Mesendoderm (in vitro differentiated cells): ENCODE results near the gene GNG11.

Experiments
- DNase-seq: peaks from one replicate; pipeline ENCODE4 v3.0.0; 2013
- H2AK5ac ChIP-seq: 2 replicates; pipeline ENCODE4 v1.6.1; 2013; ENCODE audit warnings: low read length, inconsistent platforms
- H2BK120ac ChIP-seq: 2 replicates; pipeline ENCODE4 v1.6.1; 2013; ENCODE audit warnings: low read depth, mild to moderate bottlenecking, low read length, moderate library complexity, mixed read lengths
- H2BK15ac ChIP-seq: replicated peaks from 2 replicates; pipeline ENCODE4 v1.6.1; 2013; ENCODE audit warnings: low read depth, mild to moderate bottlenecking, moderate library complexity
- H2BK5ac ChIP-seq: 2 replicates; pipeline ENCODE4 v1.6.1; 2013; ENCODE audit warnings: low read length, inconsistent platforms
- H3K18ac ChIP-seq: 2 replicates; pipeline ENCODE4 v1.6.1; 2013; ENCODE audit warnings: mild to moderate bottlenecking, low read length, mixed read lengths
- H3K23ac ChIP-seq: one replicate; pipeline ENCODE4 v1.6.1; 2013; ENCODE audit warnings: low read length
- H3K27ac ChIP-seq: 2 replicates; pipeline ENCODE4 v1.5.1; 2013; ENCODE audit warnings: low read depth, mild to moderate bottlenecking, inconsistent platforms, low read length, moderate library complexity
- H3K27me3 ChIP-seq: 2 replicates; pipeline ENCODE4 v1.6.1; 2013; ENCODE audit warnings: low read length, control low read depth, mild to moderate bottlenecking, inconsistent platforms; ENCODE audit not compliant: insufficient read depth, poor library complexity
- H3K36me3 ChIP-seq: 2 replicates; pipeline ENCODE4 v1.6.1; 2013; ENCODE audit warnings: low read length, inconsistent platforms; ENCODE audit not compliant: control insufficient read depth, insufficient read depth
- H3K4ac ChIP-seq: one replicate; pipeline ENCODE4 v1.6.1; 2013; ENCODE audit warnings: low read depth, mild to moderate bottlenecking, low read length, moderate library complexity
- H3K4me1 ChIP-seq: 2 replicates; pipeline ENCODE4 v1.6.1; 2013; ENCODE audit warnings: low read depth, low read length, inconsistent platforms; ENCODE audit not compliant: control insufficient read depth
- H3K4me2 ChIP-seq: 2 replicates; pipeline ENCODE4 v1.6.1; 2013; ENCODE audit warnings: low read length
- H3K4me3 ChIP-seq: 2 replicates; pipeline ENCODE4 v1.5.1; 2013; ENCODE audit warnings: mild to moderate bottlenecking, low read length
- H3K56ac ChIP-seq: one replicate; pipeline ENCODE4 v1.6.1; 2013; ENCODE audit warnings: low read length
- H3K79me1 ChIP-seq: 2 replicates; pipeline ENCODE4 v1.6.1; 2013; ENCODE audit warnings: low read length, inconsistent platforms
- H3K79me2 ChIP-seq: 2 replicates; pipeline ENCODE4 v1.6.1; 2013; ENCODE audit warnings: mild to moderate bottlenecking, low read length; ENCODE audit not compliant: control insufficient read depth, insufficient read depth
- H3K9ac ChIP-seq: 2 replicates; pipeline ENCODE4 v1.6.1; 2013; ENCODE audit warnings: low read length, inconsistent platforms
- H4K5ac ChIP-seq: one replicate; pipeline ENCODE4 v1.6.1; 2013; ENCODE audit warnings: low read length
- H4K8ac ChIP-seq: one replicate; pipeline ENCODE4 v1.6.1; 2013; ENCODE audit warnings: low read depth, mild to moderate bottlenecking, control low read depth, low read length, moderate library complexity
- WGBS: extraction: QIAGEN DNeasy Blood & Tissue Kit; methylation state at CpG from one replicate; pipeline ENCODE4 v1.1.7; 2013; ENCODE audit warnings: low lambda C conversion rate, missing lambda C conversion rate; ENCODE audit not compliant: insufficient coverage; ENCODE audit errors: extremely low coverage; 5-methylcytosine and 5-hydroxymethylcytosine counted together

The GNG11 gene

GRCh38 chr7:93921186-93921585 lies 349 bp upstream of the GNG11 start:
- Histone ChIP-seq H3K4me3 (no peak overlapping the region), H3K79me2 (no peaks in the 10 kb centered on the region), H2BK120ac (no peak overlapping the region), H2BK5ac (no peak overlapping the region), H3K79me1 (no peaks in the 10 kb centered on the region), H3K27ac (no peak overlapping the region), H2AK5ac (no peak overlapping the region), H2BK15ac (no peak overlapping the region), H3K36me3 (no peaks in the 10 kb centered on the region), H4K8ac (no peak overlapping the region), H3K27me3 (no peaks in the 10 kb centered on the region), H3K9ac (peak overlapping the region; percentile 11), H3K23ac (no peak overlapping the region), H3K4ac (no peak overlapping the region), H3K4me1 (peaks cover 2% of the 10 kb centered on the region), H3K56ac (peak overlapping the region; percentile 53), H3K18ac (no peak overlapping the region), H3K4me2 (no peak overlapping the region), H4K5ac (no peak overlapping the region)
- DNase-seq: no peak
- no CpG with 5 or more reads among the region's 8 CpGs for WGBS

DNA sequence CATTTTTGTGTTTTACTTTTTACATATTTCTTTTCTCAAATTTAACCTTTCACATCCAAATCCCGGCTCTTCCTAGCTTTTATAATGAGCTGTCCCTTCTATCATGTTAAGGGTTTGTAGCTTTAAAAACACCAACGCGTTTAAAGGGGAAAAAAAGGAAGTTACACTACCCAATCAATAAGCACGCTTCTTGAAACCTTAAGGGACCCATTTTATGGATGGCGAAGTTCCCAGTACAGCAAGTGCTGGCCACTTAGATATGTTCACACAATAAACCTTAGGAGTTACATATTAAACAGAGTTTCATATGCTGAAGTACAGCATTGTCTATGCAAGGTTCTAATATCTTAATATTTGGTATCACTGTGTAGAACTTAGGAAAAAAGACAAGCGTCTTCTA lies 1.8 kb downstream of the GNG11 start:
- Histone ChIP-seq H2BK120ac (no peak overlapping the region), H3K27ac (no peak overlapping the region), H3K4me1 (peaks cover 2% of the 10 kb centered on the region), H2BK15ac (no peak overlapping the region), H2AK5ac (no peak overlapping the region), H2BK5ac (no peak overlapping the region), H3K23ac (no peak overlapping the region), H3K18ac (no peak overlapping the region), H3K9ac (no peak overlapping the region), H3K4ac (no peak overlapping the region), H4K5ac (no peak overlapping the region), H3K4me3 (no peak overlapping the region), H4K8ac (no peak overlapping the region), H3K56ac (no peak overlapping the region), H3K79me1 (no peaks in the 10 kb centered on the region), H3K36me3 (no peaks in the 10 kb centered on the region), H3K27me3 (no peaks in the 10 kb centered on the region), H3K79me2 (no peaks in the 10 kb centered on the region), H3K4me2 (no peak overlapping the region)
- no CpG with 5 or more reads among the region's 6 CpGs for WGBS
- no peak for DNase-seq

DNA sequence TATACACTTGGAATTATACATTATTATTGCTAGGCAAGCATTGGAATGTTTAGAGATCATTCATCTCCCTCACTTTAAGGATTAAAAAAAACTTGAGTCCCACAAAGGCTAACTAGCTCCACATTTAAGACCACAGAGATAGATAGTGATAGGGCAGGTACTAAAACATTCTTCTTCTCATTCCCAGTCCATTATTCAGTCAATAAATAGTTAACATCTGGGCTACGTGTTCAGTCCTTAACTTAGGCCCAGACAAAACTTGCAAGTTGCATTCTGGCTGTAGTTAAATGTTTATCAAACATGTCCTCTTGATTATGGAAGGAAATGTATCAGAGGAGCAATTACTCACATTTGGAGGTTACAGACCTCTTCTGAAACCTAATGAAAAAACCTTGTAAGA lies 2.4 kb downstream of the GNG11 start:
- Histone ChIP-seq H3K23ac (no peak overlapping the region), H2BK5ac (no peak overlapping the region), H2BK15ac (no peak overlapping the region), H3K4me1 (peaks cover 2% of the 10 kb centered on the region), H3K9ac (no peak overlapping the region), H3K4me2 (no peak overlapping the region), H3K79me1 (no peaks in the 10 kb centered on the region), H3K56ac (no peak overlapping the region), H3K79me2 (no peaks in the 10 kb centered on the region), H3K4me3 (no peak overlapping the region), H2BK120ac (no peak overlapping the region), H3K4ac (no peak overlapping the region), H3K27ac (no peak overlapping the region), H3K18ac (no peak overlapping the region), H3K36me3 (no peaks in the 10 kb centered on the region), H2AK5ac (no peak overlapping the region), H4K5ac (no peak overlapping the region), H3K27me3 (no peaks in the 10 kb centered on the region), H4K8ac (no peak overlapping the region)
- DNase-seq: no peak
- no CpG with 5 or more reads among the region's 1 CpG for WGBS

DNA sequence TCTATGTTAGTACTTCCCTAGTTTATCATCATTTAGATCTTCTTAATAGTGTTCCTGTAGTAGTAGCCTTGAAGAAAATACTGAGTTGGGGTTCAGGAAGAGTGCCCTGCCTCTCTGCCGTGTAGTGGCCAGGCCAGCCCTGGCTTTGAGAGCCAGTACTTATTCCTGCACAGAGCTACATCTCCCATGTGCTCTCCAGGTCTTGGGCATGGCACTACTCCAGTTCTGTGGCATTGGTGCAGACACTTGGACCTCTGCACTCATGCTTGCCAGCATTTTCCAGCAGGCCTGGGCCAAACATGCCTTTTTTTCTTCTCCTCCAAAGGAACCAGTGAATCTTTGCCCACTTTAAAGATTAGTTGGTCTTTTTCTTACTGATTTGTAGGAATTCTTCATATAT lies 5.3 kb downstream of the GNG11 start:
- no peak overlapping the region for H3K4me2 ChIP-seq
- H3K4ac ChIP-seq: no peak overlapping the region
- H2BK120ac ChIP-seq: no peak overlapping the region
- H3K36me3 ChIP-seq: no peaks in the 10 kb centered on the region
- no peak overlapping the region for H4K8ac ChIP-seq
- H3K4me3 ChIP-seq: no peak overlapping the region
- H3K56ac ChIP-seq: no peak overlapping the region
- H2AK5ac ChIP-seq: no peak overlapping the region
- H3K27ac ChIP-seq: no peak overlapping the region
- H2BK15ac ChIP-seq: no peak overlapping the region
- no peak overlapping the region for H4K5ac ChIP-seq
- H3K79me1 ChIP-seq: no peaks in the 10 kb centered on the region
- H3K9ac ChIP-seq: no peak overlapping the region
- H3K23ac ChIP-seq: no peak overlapping the region
- no peak for DNase-seq
- no peaks in the 10 kb centered on the region for H3K79me2 ChIP-seq
- H2BK5ac ChIP-seq: no peak overlapping the region
- no peaks in the 10 kb centered on the region for H3K4me1 ChIP-seq
- H3K18ac ChIP-seq: no peak overlapping the region
- no CpG with 5 or more reads among the region's 1 CpG for WGBS
- H3K27me3 ChIP-seq: no peaks in the 10 kb centered on the region

- Histone ChIP-seq H2AK5ac (no peak overlapping the region), H3K56ac (no peak overlapping the region), H3K4me3 (no peak overlapping the region), H3K23ac (no peak overlapping the region), H3K27ac (no peak overlapping the region), H2BK5ac (no peak overlapping the region), H3K18ac (no peak overlapping the region), H3K79me2 (no peaks in the 10 kb centered on the region), H3K9ac (no peak overlapping the region), H3K4me1 (no peaks in the 10 kb centered on the region), H4K5ac (no peak overlapping the region), H2BK15ac (no peak overlapping the region), H2BK120ac (no peak overlapping the region), H3K4ac (no peak overlapping the region), H3K79me1 (no peaks in the 10 kb centered on the region), H3K36me3 (no peaks in the 10 kb centered on the region), H4K8ac (no peak overlapping the region), H3K4me2 (no peak overlapping the region), H3K27me3 (no peaks in the 10 kb centered on the region)
- no CpG with 5 or more reads among the region's 3 CpGs for WGBS
- no peak for DNase-seq
These were observed 6.0 kb downstream of the GNG11 start for GRCh38 chr7:93927585-93927984.

- Histone ChIP-seq H4K8ac (no peak overlapping the region), H3K79me1 (no peaks in the 10 kb centered on the region), H3K36me3 (no peaks in the 10 kb centered on the region), H2AK5ac (no peak overlapping the region), H4K5ac (no peak overlapping the region), H2BK15ac (no peak overlapping the region), H3K18ac (no peak overlapping the region), H3K27ac (no peak overlapping the region), H2BK120ac (no peak overlapping the region), H3K23ac (no peak overlapping the region), H3K27me3 (no peaks in the 10 kb centered on the region), H3K9ac (no peak overlapping the region), H3K4me3 (no peak overlapping the region), H3K4me1 (no peaks in the 10 kb centered on the region), H2BK5ac (no peak overlapping the region), H3K56ac (no peak overlapping the region), H3K4ac (no peak overlapping the region), H3K4me2 (no peak overlapping the region), H3K79me2 (no peaks in the 10 kb centered on the region)
- no peak for DNase-seq
- WGBS: no CpG with 5 or more reads among the region's 3 CpGs
These were observed 10.1 kb downstream of the GNG11 start for GRCh38 chr7:93931655-93932054.
